Lung microvascular endothelial cell (primary cell): ENCODE measurements around the gene KRTAP10-2. TPM values are rescaled to one million over a fixed set of nuclear protein-coding genes. Genes with fewer than 3 reads are reported as not detected.
"Not testable (repeated sequence)": the region's sequence is repeated elsewhere in the genome, so short reads cannot be mapped to it uniquely, and the experiment has no call there.

Source experiments
- DNase-seq, 2 donors: peaks; one replicate each; pipeline versions ENCODE4 v3.0.0 to v3.0.0-alpha.2; 2010; ENCODE audit warnings: low read depth in 2 of 2
- total RNA-seq: library from RNA; depleted of rRNA; stranded (reverse); fragments of >200 nt; gene quantifications from 2 replicates; pipeline ENCODE4 v1.2.1, GENCODE V29; 2014

KRTAP10-2 gene
- total RNA-seq, 1 donor from 2014 or later: not detected

- no peak for DNase-seq
Measured at GRCh38 chr21:44568261-44568660, 17.0 kb upstream of the KRTAP10-2 start.

GRCh38 chr21:44567481-44568171 is 16.3 kb upstream of the KRTAP10-2 start:
- DNase-seq: no peak

GRCh38 chr21:44566403-44566802 is 15.1 kb upstream of the KRTAP10-2 start:
- no peak for DNase-seq

GRCh38 chr21:44564886-44565598 is 13.7 kb upstream of the KRTAP10-2 start:
- DNase-seq: no peak

- DNase-seq: no peak
Measured at GRCh38 chr21:44564099-44564498, 12.8 kb upstream of the KRTAP10-2 start.

GRCh38 chr21:44558695-44559094 is 7.4 kb upstream of the KRTAP10-2 start, which contains the start of gene KRTAP10-3:
TSS of gene KRTAP10-3 (minus strand) at chr21:44558795. CDS start at chr21:44558715, 80 bp downstream.
- DNase-seq: no peak

- not testable (repeated sequence) for DNase-seq
Measured at GRCh38 chr21:44558329-44558675, 7.0 kb upstream of the KRTAP10-2 start.

GRCh38 chr21:44557491-44558328 is 6.4 kb upstream of the KRTAP10-2 start:
- no peak for DNase-seq

GRCh38 chr21:44556879-44557278 is 5.6 kb upstream of the KRTAP10-2 start:
- DNase-seq: no peak

- DNase-seq: no peak
Measured at GRCh38 chr21:44555200-44555875, 4.0 kb upstream of the KRTAP10-2 start.

- DNase-seq: no peak
Measured at GRCh38 chr21:44552681-44553080, 1.4 kb upstream of the KRTAP10-2 start.

GRCh38 chr21:44552136-44552535 is 831 bp upstream of the KRTAP10-2 start:
- no peak for DNase-seq

GRCh38 chr21:44550807-44551206 is 498 bp downstream of the KRTAP10-2 start:
- DNase-seq: no peak

GRCh38 chr21:44550285-44550684 is 1.0 kb downstream of the KRTAP10-2 start:
- DNase-seq: not testable (repeated sequence)

GRCh38 chr21:44549525-44550211 is 1.6 kb downstream of the KRTAP10-2 start:
- DNase-seq: no peak

- peak in 1 of 2 donors; percentile 23 for DNase-seq
Measured at GRCh38 chr21:44548922-44549321, 2.4 kb downstream of the KRTAP10-2 start.

GRCh38 chr21:44548381-44548780 is 2.9 kb downstream of the KRTAP10-2 start:
- DNase-seq: no peak

- DNase-seq: no peak
Measured at GRCh38 chr21:44547656-44548331, 3.5 kb downstream of the KRTAP10-2 start.

GRCh38 chr21:44544566-44544965 is 6.7 kb downstream of the KRTAP10-2 start:
- no peak for DNase-seq

GRCh38 chr21:44542716-44543115 is 8.6 kb downstream of the KRTAP10-2 start:
- DNase-seq: no peak
